Endodermal cell (in vitro differentiated cells): ENCODE data around the gene WDTC1. TPM values are rescaled to one million over a fixed set of nuclear protein-coding genes. Genes with fewer than 3 reads are reported as not detected.

ENCODE experiments used
- DNase-seq: peaks from one replicate; pipeline ENCODE4 v3.0.0-alpha.2; 2017
- H3K27ac ChIP-seq: 2 replicates; pipeline ENCODE4 v1.5.1; 2013; ENCODE audit warnings: mild to moderate bottlenecking, low read depth, low read length, moderate library complexity
- H3K27me3 ChIP-seq: 2 replicates; pipeline ENCODE4 v1.6.1; 2013; ENCODE audit warnings: mild to moderate bottlenecking, low read length, moderate library complexity; ENCODE audit not compliant: insufficient read depth, control insufficient read depth, poor library complexity, severe bottlenecking
- H3K36me3 ChIP-seq: 2 replicates; pipeline ENCODE4 v1.7.0; 2013; ENCODE audit warnings: mild to moderate bottlenecking, low read length, moderate library complexity; ENCODE audit not compliant: control insufficient read depth, insufficient read depth
- H3K4me1 ChIP-seq: one replicate; pipeline ENCODE4 v1.7.0; 2013; ENCODE audit warnings: low read length; ENCODE audit not compliant: control insufficient read depth, insufficient read depth
- H3K4me3 ChIP-seq: 2 replicates; pipeline ENCODE4 v1.5.1; 2013; ENCODE audit warnings: mild to moderate bottlenecking, low read length, moderate library complexity
- H3K9ac ChIP-seq: 2 replicates; pipeline ENCODE4 v1.6.1; 2013; ENCODE audit warnings: mild to moderate bottlenecking, low read length, moderate library complexity; ENCODE audit not compliant: poor library complexity, severe bottlenecking; ENCODE audit errors: extremely low read depth
- H3K9me3 ChIP-seq: 2 replicates; pipeline ENCODE4 v1.6.1; 2013; ENCODE audit warnings: mild to moderate bottlenecking, low read length, moderate library complexity; ENCODE audit not compliant: control insufficient read depth
- H3K27ac Mint-ChIP-seq: 2 replicates; pipeline ENCODE4 v1.8.0; 2020; ENCODE audit warnings: mixed read lengths
- H3K27me3 Mint-ChIP-seq: 2 replicates; pipeline ENCODE4 v1.8.0; 2021; ENCODE audit warnings: mild to moderate bottlenecking, mixed read lengths; ENCODE audit not compliant: insufficient read depth
- H3K36me3 Mint-ChIP-seq: 2 replicates; pipeline ENCODE4 v1.8.0; 2020; ENCODE audit warnings: low read depth, mixed read lengths
- H3K4me1 Mint-ChIP-seq: 2 replicates; pipeline ENCODE4 v1.8.0; 2020; ENCODE audit warnings: mixed read lengths
- H3K4me3 Mint-ChIP-seq: 2 replicates; pipeline ENCODE4 v1.8.0; 2020; ENCODE audit warnings: mild to moderate bottlenecking, moderate library complexity, mixed read lengths
- H3K9me3 Mint-ChIP-seq: 2 replicates; pipeline ENCODE4 v1.8.0; 2020; ENCODE audit warnings: mild to moderate bottlenecking, mixed read lengths
- WGBS, 2 experiments: methylation state at CpG; one replicate each; pipeline versions ENCODE4 v1.1.5 to v1.1.7; 2013; ENCODE audit warnings: missing lambda C conversion rate in 2 of 2, mixed read lengths in 1 of 2; ENCODE audit not compliant: insufficient coverage in 1 of 2, insufficient read length in 1 of 2; 5-methylcytosine and 5-hydroxymethylcytosine counted together
- total RNA-seq, 2 donors: library from RNA; stranded (reverse); fragmentation: NEBNext Ultra II Directional in 1 of 2; extraction: Animal tissue kit (Norgen Biotek cat#: 25700) in 1 of 2; gene quantifications; 2 replicates in 1 of 2; 3 replicates in 1 of 2; pipeline ENCODE4 v1.2.1, GENCODE V29; 2021
- TF ChIP-seq, protein P1 (sequence below): fragments of 200-600 bp; sonication (generic); conservative IDR thresholded peaks from 2 replicates; pipeline ENCODE4 v1.5.0; 2021; ENCODE audit warnings: antibody characterized with exemption, mild to moderate bottlenecking

Gene WDTC1
- total RNA-seq, 2 donors from 2014 or later = 34.7 to 41.9 TPM

DNA sequence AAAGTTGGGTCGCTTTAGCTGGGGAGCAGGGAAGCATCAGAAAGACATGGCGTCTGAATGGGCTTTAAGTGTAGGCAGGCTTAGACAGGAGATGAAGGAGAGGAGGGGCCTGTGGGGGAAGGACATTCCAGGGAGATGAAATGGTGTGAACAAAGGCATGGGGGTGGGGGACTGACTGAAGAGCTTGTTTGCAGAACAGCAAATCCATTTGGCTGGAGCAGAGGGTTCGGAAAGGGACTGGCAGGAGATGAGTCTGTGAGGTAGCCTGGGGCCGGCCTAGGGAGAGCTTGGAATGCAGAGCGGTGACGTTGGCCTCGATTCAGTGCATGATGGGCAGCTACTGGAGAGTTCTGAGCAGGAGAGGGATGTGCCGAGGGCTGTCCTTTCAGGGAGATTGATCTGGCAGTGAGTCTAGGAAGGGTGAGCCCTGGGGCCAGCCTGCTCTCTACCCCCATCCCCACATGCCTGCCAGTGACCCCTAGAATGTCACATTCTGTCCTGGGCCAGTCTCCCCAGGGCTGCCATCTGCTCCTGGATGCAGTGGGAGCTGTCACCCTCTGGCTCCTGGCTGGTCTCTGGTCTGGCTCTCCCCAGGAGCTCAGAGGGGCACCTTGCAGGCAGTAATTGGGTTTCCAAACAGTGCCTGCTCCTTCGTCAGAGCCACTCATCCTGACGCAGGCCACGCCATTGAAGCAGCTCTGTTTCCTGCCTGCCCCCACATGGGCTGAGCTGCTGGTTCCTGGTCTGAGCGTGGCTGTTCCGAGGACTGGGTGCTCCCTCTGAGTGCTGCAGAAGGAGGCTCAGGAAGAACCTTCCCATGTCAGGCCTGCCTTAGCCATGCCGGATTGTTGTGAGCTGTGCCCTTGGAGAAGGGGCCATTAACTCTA is 65.2 kb downstream of the WDTC1 start:
- H3K4me3 ChIP-seq = peak overlapping the region; percentile 21
- peaks cover 18% of the 10 kb centered on the region for H3K36me3 ChIP-seq
- Mint-ChIP-seq H3K4me3 (peak overlapping the region; percentile 21), H3K9me3 (no peaks in the 10 kb centered on the region), H3K4me1 (peaks cover 29% of the 10 kb centered on the region), H3K27ac (peak overlapping the region; percentile 93), H3K36me3 (peaks cover 26% of the 10 kb centered on the region), H3K27me3 (no peaks in the 10 kb centered on the region)
- H3K27me3 ChIP-seq = no peaks in the 10 kb centered on the region
- peak overlapping the region; percentile 19 for H3K9ac ChIP-seq
- DNase-seq = peak; percentile 94
- TF ChIP-seq, protein P1, sequence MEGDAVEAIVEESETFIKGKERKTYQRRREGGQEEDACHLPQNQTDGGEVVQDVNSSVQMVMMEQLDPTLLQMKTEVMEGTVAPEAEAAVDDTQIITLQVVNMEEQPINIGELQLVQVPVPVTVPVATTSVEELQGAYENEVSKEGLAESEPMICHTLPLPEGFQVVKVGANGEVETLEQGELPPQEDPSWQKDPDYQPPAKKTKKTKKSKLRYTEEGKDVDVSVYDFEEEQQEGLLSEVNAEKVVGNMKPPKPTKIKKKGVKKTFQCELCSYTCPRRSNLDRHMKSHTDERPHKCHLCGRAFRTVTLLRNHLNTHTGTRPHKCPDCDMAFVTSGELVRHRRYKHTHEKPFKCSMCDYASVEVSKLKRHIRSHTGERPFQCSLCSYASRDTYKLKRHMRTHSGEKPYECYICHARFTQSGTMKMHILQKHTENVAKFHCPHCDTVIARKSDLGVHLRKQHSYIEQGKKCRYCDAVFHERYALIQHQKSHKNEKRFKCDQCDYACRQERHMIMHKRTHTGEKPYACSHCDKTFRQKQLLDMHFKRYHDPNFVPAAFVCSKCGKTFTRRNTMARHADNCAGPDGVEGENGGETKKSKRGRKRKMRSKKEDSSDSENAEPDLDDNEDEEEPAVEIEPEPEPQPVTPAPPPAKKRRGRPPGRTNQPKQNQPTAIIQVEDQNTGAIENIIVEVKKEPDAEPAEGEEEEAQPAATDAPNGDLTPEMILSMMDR = no peak
- 55 to 63% methylated on average over 9 to 14 of the region's 14 CpGs for WGBS, 2 experiments
- peak overlapping the region; percentile 94 for H3K27ac ChIP-seq
- H3K4me1 ChIP-seq = peaks cover 21% of the 10 kb centered on the region
- H3K9me3 ChIP-seq = no peaks in the 10 kb centered on the region

DNA sequence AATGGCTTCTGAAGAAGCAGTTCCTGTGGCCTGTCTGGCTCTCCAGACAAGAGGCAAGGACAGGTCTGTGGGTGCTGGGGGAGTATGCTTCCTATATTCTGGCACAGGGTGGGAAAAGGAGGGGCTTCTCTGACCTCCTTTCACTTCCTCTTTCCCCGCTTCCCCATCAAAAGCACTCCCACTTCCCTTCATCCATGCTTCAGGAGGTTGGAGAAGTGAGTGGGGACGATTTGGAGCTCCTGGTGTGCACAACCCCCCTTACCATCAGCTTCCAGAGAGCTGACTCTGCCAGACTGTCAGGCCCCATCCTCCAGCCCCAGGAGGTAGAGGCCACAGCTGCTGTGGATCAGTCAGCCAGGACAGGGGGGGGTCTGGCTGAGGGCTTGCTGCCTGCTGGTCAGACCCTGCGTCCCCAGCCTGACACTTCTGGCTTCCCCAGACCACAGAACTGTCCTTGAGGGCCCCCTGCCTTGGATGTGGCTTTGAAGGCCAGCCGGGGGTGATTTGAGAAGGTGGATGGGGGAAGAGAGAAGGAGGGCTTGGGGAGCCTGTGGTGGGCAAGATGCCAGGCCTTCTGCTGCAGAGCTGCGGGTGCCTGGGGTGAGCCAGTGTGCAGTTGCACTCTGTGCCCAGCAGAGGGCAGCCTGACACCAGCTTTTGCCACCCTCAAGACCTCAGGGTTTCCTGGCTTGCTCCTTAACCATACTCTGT is 66.1 kb downstream of the WDTC1 start:
- no peak overlapping the region for H3K9ac ChIP-seq
- peaks cover 21% of the 10 kb centered on the region for H3K4me1 ChIP-seq
- Mint-ChIP-seq H3K9me3 (no peaks in the 10 kb centered on the region), H3K27ac (peak overlapping the region; percentile 93), H3K27me3 (no peaks in the 10 kb centered on the region), H3K4me1 (peaks cover 29% of the 10 kb centered on the region), H3K4me3 (no peak overlapping the region), H3K36me3 (peaks cover 23% of the 10 kb centered on the region)
- TF ChIP-seq, protein P1 = peak; percentile 99
- H3K27me3 ChIP-seq = no peaks in the 10 kb centered on the region
- 13 to 52% methylated on average over 1 to 5 of the region's 5 CpGs for WGBS, 2 experiments
- H3K36me3 ChIP-seq = peaks cover 18% of the 10 kb centered on the region
- no peaks in the 10 kb centered on the region for H3K9me3 ChIP-seq
- H3K27ac ChIP-seq = peak overlapping the region; percentile 94
- peak; percentile 95 for DNase-seq
- no peak overlapping the region for H3K4me3 ChIP-seq

DNA sequence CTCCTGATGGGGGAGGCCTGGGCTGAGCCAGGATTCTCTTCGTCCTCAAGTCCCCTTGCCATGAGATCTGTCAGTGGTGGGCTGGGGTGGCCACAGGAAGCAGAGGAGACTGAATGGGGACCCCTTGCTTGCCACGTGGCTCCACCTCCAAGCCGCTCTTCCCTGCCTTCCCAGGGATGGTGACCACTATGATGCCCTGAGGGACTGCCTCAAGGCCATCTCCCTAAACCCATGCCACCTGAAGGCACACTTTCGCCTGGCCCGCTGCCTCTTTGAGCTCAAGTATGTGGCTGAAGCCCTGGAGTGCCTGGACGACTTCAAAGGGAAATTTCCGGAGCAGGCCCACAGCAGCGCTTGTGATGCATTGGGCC is 66.6 kb downstream of the WDTC1 start:
- Mint-ChIP-seq H3K27ac (peak overlapping the region; percentile 52), H3K36me3 (peaks cover 23% of the 10 kb centered on the region), H3K4me1 (peaks cover 29% of the 10 kb centered on the region), H3K27me3 (no peaks in the 10 kb centered on the region), H3K4me3 (no peak overlapping the region), H3K9me3 (no peaks in the 10 kb centered on the region)
- peaks cover 18% of the 10 kb centered on the region for H3K36me3 ChIP-seq
- H3K27ac ChIP-seq = peak overlapping the region; percentile 51
- peaks cover 21% of the 10 kb centered on the region for H3K4me1 ChIP-seq
- TF ChIP-seq, protein P1 = no peak
- H3K9me3 ChIP-seq = no peaks in the 10 kb centered on the region
- WGBS, 2 experiments = 70 to 78% methylated on average over 3 to 8 of the region's 8 CpGs
- no peak overlapping the region for H3K9ac ChIP-seq
- no peak overlapping the region for H3K4me3 ChIP-seq
- H3K27me3 ChIP-seq = no peaks in the 10 kb centered on the region
- DNase-seq = no peak
